IPS DF 4.7 (cell line): Measurements from ENCODE around the gene PTPRG.

Source experiments
- DNase-seq: peaks from one replicate; pipeline ENCODE4 v3.0.0-alpha.2; 2013; ENCODE audit warnings: low spot score; ENCODE audit errors: extremely low read depth

Gene PTPRG

DNA sequence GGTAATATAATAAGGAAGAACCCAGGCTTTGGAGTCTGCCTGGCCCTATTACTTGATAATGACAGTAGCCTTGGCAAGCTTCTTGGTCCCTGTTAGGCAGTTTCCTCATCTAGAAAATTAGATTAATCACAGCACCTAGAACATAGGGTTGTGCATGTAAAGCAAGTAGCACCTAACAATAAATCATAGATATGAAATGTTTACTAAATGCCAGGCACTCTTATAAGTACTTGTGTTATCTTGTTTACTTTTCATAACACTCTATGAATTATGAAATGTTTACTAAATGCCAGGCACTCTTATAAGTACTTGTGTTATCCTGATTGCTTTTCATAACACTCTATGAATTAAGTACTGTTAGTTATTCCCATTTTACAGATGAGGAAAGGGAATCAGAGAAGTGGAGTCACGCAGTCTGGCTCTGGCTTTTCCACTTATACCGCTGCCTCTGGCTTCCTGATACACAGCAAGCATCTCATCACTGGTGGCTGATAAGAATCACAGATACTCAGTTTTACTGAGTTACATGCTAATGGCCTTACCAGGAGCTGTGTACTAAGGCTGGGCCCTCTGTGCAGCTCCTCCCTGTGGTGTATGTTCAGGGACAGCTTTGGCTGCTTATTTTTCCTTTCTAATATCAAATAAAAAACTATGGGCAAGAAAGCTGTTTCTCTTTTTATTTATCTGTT is 688.6 kb downstream of the PTPRG start:
- no peak for DNase-seq

DNA sequence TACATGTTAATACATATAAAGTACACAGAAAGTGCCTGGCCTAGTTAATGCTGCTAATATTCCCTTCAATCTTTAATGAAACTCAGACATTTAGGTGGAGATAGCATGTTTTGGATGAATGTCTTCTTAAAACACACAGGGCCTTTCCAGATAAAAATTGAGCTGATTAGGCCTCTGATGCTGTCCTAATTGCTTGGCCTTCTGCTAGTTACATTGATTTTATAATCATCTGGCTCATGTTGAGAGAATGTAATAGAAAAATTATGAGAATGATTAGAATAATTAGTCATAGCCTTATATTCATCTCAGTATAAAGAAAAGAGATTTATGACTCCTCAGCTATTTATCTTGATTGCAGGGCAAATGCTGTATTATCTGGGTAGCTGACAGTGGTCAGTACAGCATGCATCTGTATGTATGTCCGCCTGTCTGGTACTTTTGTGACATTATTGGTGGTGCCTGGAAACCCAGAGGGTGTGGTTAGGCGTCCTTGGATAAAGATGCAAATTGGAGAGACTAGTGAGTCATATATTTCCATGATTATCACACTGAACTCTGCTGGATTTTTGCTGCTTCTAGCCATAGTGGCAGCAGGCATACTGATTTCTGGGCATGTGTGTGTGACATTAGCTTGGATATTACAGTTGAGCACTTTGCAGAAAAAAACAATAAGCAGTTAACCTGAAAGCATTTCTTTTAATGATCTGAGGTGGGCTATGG is 691.2 kb downstream of the PTPRG start:
- no peak for DNase-seq

DNA sequence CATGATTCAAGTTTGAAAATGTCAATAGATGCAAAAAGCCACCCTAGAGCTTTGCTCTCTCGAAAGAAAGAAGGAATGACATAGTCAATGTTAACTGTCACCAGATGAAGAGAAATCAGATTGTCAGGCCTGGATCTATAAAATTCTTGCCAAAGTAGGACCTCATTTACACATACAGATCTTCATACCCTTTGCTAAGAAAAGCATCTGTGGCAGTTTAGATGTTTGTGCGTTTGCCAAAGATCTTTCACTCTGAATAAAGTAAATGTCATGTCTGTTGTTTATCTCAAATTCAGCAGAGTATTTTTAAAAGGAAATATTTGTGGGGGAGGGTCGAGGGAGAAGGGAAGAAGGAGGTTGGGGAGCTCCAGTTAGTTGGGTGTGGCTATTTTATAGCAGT is 692.6 kb downstream of the PTPRG start:
- DNase-seq, result no peak

DNA sequence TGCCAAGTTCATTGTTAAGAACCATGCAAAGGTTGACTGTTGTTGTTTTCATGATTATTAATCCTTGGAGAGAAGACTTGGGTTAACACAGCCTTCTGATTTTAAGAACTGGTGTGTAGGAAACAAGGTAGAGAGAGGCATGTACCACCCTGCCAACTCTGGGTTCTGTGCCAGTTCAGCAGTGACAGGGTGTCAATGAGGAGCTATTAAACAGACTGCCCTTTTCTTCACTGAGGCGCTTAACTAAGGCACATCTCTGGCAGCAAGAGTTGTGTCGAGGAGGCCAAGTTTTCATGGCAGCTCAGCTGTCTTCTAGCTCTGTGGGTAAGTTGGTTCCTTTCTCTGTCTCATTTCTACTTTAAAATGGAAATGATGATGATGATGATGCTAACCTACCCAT is 694.4 kb downstream of the PTPRG start:
- no peak for DNase-seq

DNA sequence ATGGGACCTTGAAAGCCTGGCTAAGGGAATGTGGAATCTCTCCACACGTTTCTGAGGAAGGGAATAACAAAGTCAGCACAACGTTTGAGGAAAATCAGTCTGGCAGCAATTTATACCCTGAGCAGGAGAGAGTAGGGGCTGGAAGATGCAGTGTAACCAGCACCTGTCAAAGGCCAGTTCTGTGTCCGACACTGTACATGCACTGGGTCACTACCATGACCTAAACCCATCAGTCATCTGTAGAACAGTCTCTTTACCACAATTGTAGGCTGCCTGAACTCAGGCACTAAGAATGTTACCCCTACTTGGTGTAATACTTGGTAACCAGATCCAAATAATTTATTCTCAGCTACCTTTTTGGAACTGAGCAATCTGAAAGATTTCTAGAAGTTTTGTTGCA is 698.6 kb downstream of the PTPRG start:
- DNase-seq, result no peak

DNA sequence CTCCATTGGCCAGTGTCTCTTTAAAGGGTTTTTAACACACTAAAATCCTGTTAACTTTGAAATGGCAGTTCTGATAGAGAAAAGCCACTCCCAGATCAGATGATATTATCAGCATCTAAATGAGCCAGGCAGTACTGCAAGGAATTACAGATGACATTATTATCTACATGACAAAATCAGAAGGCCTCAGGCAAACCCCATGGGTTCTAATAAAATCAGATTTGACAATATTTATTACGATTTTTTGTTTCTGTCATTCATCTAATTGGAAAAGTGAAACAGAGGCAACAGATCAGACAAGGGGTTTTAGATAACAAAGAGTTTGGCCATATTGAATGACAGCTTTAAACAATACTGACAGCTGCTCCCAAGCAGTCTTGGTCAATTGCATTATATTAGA is 699.3 kb downstream of the PTPRG start:
- no peak for DNase-seq

DNA sequence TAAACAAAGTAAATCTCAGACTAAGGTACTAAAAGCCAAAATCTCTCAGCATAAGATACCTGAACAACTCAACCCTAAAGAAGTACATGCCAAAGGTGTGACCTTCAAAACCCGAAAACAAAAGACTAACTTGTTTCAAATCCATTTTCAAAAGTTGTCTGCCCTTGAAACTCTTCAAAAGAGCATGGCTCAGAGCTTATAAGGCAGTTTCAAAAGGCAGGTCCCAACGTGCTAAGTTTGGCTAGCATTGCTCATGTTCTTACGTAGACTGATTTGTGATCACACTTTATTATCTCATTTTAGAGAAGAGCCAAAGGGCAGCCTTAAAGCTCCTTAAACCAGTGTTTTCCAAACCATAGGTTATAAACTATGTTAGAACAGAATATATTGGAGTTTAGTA is 699.8 kb downstream of the PTPRG start:
- DNase-seq, result no peak

DNA sequence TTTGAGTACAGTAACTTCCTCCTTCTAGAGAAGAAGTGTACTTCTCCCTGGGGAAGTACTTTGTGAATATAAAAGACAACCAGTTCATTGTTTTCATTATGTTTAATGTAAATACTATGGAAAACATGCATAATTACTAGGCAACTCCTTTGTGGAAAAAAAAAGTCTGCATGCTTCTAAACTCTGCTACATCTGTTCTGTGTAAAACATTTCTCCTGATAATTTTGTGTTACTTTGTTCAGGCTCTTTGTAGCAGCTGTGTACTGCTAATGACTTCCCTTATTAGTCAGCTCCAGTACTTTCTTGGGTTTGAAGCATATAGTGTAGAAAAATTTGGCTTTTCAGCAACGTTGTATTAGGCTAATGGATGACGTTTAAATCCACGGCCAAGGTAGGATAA is 700.4 kb downstream of the PTPRG start:
- no peak for DNase-seq

DNA sequence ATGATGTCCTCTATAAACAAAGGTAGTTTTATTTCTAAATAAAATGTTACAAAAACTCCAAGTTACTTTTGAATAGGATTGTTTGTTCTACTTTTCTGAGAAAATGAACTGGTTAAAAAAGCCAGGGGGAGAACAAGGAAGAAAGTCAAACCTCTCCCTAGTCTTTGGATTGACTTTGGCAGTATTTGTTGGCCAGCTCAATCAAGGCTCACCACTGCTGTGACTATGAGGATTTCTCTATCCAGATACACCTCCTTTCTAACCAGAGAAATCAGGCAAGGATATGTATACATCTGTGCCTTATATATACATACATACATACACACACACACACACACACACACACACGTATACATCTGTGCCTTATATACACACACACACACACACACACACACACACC is 704.2 kb downstream of the PTPRG start:
- DNase-seq, result no peak

DNA sequence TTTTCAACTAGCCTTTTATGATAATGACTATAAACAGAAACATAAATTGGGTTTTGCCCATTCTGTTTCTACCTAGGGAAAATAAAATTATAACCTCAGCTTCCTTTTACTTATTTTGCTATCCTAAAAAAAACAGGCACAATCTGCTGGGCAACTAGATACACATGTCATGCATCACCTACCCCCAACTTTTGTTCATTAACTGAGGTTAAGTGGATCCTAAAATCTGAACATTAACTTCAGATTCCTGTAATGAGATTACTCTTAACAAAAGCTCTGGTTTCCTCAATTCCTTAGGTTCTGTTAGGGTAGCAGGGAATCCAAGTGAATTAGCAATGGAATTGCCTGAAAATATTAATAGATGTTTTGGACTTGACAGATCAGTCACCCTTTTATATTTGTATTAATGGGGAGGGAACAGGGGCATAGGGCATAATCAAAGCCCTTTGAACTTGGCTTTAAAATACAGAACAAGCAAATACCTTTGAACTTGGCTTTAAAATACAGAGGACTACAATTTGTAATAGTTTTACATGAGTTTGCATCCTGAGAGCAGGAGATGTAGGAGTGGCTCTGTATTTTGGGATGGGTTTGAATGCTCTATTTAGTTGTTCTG is 705.4 kb downstream of the PTPRG start:
- DNase-seq, result no peak

DNA sequence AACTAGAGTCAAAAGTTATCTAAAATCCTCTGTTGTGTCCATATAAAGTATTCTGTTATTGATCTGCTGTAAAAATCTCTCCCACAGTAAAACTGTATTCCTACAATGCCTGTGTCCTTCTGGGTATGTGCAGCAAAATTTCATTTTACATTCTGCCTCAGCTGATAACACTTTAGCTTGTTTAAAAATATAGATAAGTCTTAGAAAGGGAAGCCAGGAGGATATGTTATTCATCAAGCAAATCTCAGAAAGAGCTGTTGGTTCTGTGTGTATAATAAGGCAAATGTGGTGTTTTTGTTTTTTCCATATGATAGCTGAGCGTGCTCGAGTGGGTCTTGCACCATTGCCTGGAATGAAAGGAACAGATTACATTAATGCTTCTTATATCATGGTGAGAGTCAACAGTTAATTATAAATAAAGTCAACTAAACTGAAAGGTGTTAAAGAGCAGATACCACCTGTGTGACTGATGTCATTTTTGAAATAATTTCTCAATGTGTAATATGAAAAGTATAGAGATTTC is 715.3 kb downstream of the PTPRG start:
- no peak for DNase-seq

DNA sequence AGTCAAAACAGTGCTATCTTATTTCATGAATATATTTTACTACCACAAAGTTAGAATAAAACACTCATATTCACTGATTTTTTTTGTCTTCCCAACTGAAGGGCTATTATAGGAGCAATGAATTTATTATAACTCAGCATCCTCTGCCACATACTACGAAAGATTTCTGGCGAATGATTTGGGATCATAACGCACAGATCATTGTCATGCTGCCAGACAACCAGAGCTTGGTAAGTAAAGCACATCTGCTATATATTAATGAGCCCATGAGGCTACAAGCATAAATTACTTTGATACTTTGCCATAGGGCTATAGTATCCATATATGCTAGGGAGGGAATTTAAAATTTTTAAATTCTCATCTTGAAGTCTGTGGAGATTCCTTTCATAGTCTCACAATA is 716.1 kb downstream of the PTPRG start:
- no peak for DNase-seq

DNA sequence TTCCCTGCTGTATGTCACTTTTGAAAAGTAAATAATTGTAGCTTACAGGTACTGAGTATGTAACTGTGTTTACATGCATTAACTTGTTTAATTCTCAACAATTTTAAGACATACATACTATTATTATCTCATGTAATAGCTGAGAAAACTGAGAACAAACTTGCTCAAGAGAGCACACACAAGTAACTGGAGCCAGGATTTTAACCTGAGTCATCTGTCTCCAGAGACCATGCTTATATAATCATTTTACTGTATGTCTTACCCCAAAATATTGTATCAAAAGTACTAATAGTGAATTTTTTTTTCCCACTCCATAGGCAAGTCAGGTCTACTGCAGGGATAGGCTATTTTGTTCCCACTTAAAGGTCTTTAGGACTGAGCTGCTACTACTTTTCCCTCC is 716.6 kb downstream of the PTPRG start:
- DNase-seq, result no peak

DNA sequence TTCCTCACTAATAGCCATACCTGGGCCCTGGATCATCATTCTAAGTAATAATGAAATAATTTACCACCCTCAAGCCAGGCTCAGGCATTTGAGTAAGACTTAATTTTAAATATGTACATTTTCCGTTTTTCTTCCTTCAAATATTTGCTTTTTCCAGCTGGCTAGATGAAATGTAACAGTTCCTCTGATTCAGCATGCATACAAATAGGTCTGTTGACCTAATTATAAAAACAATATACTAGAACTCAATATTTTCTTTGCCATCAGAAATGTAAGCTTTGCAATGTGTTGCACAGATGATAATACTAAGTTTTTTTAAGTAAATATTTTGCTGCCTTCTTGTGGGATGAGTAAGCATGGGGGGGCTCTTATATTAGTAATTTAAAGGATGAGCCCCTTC is 720.4 kb downstream of the PTPRG start:
- no peak for DNase-seq

DNA sequence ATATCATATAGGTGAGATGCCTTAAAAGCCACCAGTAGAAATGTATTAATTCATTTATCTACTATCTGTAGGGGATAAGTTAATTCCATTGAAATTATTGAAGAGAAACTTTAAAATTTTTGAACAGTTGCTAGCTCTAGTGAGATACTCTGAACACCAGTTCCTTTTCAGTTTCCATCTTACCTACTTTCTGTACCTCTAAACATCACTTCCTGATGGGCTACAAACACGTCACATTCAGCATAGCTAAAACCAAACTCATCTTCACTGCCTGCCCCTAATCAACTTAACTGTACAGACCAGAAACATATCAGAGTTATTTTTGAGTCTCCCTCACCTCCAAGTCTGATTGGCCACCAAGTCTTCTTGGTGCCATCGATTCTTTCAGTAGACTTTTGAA is 723.1 kb downstream of the PTPRG start:
- no peak for DNase-seq

DNA sequence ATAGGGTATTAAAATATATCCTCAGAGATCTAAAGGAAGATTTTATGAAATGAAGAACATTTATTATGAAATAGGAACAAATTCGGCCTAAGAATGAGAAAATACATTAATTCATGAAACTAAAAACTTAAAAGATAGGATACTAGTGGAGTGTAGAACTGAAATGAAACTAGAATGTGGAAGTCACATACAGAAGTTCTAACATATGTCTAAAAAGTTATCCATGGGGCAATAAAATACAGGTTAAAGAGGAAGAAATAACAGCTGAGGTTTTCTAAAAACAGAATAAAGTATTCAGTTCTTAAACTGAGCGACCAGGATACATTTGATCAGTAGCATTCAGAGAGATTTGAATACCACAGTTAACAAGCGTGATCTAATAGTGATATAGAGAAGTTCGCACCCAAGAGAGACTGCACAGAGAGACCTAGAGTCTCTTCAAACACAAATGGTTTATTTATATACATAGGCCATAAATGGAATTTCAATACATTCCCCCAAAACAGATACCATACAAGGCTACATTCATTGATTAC is 726.1 kb downstream of the PTPRG start:
- DNase-seq, result no peak

DNA sequence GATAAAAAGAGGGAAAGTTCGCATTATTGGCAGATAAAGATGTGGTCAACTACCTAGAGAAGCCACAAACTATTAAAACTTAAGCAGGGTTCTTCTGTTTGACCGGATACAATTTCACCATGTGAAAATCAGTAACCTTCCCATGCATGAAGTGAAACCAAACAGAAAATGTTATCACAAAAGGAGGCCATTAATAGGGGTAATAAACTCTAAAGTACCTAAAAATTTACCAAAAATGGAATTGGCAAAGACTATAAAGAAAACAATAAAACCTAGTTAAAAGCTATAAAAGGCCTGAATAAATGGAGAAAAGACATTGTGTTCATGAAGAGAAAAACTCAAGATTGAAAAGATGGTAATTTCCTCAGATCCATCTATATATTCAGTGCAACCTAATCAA is 728.6 kb downstream of the PTPRG start:
- DNase-seq, result no peak

DNA sequence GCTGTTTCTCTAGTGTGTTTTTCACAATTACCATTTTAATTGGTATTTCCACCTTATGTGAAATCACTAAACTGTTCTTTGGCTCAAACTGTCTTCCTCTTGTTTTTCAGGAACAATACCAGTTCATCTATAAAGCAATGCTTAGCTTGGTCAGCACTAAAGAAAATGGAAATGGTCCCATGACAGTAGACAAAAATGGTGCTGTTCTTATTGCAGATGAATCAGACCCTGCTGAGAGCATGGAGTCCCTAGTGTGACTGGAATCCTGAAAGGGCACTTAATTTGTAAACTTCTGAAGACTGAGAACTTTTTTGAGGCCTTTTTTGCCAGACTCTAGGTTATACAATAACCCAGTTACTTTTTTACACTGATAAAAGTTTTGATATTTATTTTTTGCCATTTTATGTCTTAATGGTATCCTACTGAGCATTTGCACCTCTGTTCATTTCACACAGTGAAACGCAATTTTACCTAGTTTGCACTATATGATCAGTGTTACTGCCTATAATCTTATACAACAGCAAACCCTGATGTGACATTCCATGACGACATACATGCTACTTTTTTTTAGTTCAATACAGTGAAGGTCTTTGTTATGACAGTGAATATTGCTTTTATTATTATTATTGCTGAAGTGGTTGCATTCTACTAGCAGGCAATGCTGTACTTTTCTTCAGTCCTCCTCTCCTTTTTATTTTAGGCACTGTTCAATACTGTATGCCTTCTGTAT is 731.8 kb downstream of the PTPRG start:
- no peak for DNase-seq

DNA sequence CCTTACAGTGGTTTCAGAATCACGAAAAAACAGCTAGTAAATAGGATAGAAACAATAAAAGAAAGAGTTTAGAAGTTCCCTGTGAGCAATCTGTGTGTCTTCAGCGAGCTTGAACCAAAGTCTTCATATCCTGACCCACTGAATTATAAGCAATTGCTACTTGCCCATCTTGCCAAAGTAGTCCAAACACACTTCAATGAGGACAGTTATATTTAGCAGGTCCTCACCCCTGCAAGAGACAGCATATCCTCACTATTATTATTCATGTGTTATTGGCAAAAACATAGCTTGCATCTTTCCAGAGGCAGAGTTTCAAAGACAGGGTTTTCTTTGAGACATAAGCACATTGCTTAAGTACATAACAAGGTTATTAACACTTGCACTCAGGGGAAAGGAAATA is 734.2 kb downstream of the PTPRG start:
- DNase-seq, result no peak

DNA sequence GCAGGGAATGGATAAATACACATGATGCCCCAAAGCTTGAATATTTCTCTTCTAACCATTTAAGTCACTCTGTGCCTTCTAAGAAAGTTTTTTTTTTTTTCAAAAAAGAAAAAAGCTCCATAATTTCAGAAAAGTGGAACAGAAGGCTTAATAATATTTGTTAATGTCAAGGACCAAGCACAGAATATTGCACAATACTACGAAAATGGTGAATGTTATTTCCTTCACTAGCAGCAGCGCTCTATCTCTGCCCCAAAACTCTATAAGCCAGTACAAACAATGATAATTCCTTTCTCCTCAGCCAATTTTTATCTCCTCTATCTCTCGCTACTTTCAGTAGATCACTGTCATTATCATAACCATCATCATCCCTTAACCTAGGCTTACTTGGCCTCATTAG is 739.2 kb downstream of the PTPRG start:
- no peak for DNase-seq

DNA sequence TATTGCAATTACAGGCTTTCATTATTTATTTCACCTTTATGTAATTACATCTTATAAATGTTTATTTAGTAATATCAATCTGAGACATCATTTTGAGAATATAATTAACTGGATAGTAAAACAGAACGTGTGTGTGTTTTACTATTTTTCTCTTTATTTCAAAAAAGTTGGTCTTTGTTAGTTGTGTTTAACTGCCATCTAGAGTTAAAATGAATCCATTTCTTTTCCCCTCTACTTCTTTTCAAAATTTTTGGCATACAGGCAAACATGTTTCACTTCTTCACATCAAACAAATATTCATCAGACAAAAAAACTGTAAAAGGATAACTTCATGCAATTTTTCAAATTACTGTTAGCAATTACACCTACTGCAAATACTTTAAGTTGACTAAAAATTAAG is 750.8 kb downstream of the PTPRG start:
- no peak for DNase-seq

DNA sequence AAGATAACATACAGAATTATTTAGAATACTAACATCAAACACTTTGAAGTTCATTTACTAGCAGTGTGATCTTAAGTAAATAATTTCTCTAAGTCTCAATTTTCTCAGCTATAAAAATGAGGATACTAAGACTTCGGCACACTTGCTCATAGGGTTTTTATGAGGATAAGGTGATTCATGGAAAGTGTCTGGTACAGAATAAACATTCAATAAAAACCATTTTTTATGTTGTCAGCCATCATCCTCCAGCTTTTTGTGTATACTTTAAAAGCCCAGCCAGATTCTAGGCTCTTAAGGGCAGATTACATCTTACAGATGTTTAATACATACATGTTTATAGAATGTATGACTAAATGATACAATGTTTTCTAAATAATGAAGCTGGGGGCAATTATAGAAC is 755.2 kb downstream of the PTPRG start:
- no peak for DNase-seq
